ENCODE results near the gene NPLOC4. TPM values are rescaled to one million over a fixed set of nuclear protein-coding genes. Genes with fewer than 3 reads are reported as not detected.

Gene NPLOC4
- total RNA-seq, 1 donor from 2014 or later: 103 TPM

DNA sequence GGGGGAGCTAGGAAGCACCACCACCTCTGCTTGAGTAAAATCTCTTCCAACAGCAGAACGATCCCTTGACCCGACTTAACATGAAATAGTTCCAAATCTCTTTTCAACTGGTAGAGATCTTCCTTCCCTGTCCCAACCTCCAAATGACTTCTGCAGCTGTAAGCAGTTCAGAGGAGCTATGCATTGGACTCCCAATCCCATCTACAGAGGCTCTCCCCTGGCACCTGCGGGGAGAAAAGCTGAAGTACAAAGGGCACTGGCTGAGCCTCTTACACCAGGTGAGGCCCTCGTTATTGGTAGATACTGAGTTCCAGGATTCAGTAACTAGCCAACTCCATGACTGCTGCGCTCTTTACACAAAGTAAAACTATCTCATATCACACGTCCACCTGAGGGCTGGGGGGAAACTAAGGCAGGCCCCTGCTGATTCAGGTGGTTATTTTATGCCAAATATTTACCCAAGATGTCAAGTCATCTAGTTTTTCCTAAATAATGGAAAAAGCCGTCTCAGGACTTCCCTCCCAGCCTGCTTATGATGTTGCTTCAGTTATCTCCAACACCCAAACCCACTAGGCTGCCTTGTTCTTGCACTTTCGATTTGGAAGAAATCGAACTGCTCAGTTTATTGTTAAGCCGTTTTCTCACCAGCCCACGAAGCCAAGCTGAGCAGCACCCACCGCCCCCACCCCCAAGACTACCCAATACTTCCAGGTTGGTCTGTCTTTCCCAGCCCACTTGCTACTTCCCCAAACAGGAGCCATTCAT lies 127.5 kb downstream of the NPLOC4 start:
- DNase-seq (ENCODE audit: low read depth, low spot score): no peak

DNA sequence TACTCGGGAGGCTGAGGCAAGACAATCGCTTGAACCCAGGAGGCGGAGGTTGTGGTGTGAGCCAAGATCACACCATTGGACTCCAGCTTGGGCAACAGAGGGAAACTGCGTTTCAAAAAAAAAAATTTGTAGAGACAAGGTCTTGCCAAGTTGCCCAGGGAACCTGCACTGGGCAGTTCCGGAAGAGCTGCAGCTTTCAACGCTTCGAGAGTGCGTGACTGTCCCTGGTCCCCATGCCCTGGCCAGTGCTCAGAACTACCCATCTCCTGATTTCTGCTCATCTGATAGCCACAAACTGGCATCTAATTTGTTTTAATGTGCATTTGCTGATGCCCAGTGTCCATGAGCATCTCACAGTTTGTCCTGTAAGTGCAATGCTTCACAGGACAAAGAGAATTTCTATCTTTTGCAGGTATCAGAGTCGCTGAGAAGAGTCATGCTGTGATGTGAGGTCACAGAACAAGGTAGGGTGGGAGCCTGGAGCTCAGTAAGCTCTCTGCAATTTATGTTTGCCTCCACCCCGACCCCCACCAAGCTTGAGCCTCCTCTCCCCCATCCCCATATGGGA lies 128.2 kb downstream of the NPLOC4 start:
- no peak for DNase-seq (ENCODE audit: low read depth, low spot score)

Other genes with a start within 250 kb of the NPLOC4 start
- 2.5 and 2.8 TPM in 2 replicates for gene BAHCC1, start 241.7 kb downstream of the NPLOC4 start, total RNA-seq
- 9,538 and 11,768 TPM in 2 replicates for gene ACTG1, start 124.3 kb downstream of the NPLOC4 start, total RNA-seq
- gene FSCN2, start 108.7 kb downstream of the NPLOC4 start, total RNA-seq: 0.35 and 0.66 TPM in 2 replicates
- gene FAAP100, start 84.8 kb downstream of the NPLOC4 start, total RNA-seq: 17.5 and 21.7 TPM in 2 replicates
- gene TSPAN10, start 84 bp upstream of the NPLOC4 start, total RNA-seq: 0.14 and 0.26 TPM in 2 replicates
- 0.26 and 0.56 TPM in 2 replicates for gene PDE6G, start 19.4 kb upstream of the NPLOC4 start, total RNA-seq
- 29.3 and 34.8 TPM in 2 replicates for gene OXLD1, start 29.5 kb upstream of the NPLOC4 start, total RNA-seq
- gene CCDC137, start 29.6 kb upstream of the NPLOC4 start, total RNA-seq: 13.3 and 13.7 TPM in 2 replicates
- 16.5 and 43.3 TPM in 2 replicates for gene ARL16, start 46.7 kb upstream of the NPLOC4 start, total RNA-seq
- gene HGS, start 46.9 kb upstream of the NPLOC4 start, total RNA-seq: 68.9 and 91.5 TPM in 2 replicates
- gene MRPL12, start 66.3 kb upstream of the NPLOC4 start, total RNA-seq: 17.1 and 24.5 TPM in 2 replicates
- gene SLC25A10, start 75.2 kb upstream of the NPLOC4 start, total RNA-seq: 24.4 and 26.7 TPM in 2 replicates
- not detected in 2 replicates for gene GCGR, start 167.0 kb upstream of the NPLOC4 start, total RNA-seq
- gene MCRIP1, start 196.2 kb upstream of the NPLOC4 start, total RNA-seq: 95.8 and 149 TPM in 2 replicates
- not detected in 2 replicates for gene PPP1R27, start 197.9 kb upstream of the NPLOC4 start, total RNA-seq
- 1,184 and 1,197 TPM in 2 replicates for gene P4HB, start 223.4 kb upstream of the NPLOC4 start, total RNA-seq
- 135 and 168 TPM in 2 replicates for gene ARHGDIA, start 234.2 kb upstream of the NPLOC4 start, total RNA-seq